SU-DHL-6 (cell line): Measurements from ENCODE around the gene RELA.

ENCODE experiments used
- EZH2phosphoT487 ChIP-seq: fragments of 200-600 bp; sonication (generic), shearing (Covaris generic); conservative IDR thresholded peaks from 2 replicates; pipeline ENCODE4 v1.6.1; 2018; ENCODE audit warnings: mild to moderate bottlenecking, antibody characterized with exemption, low read length, moderate library complexity, mixed read lengths
- TF ChIP-seq, protein P1 (sequence below): fragments of 200-600 bp; sonication (generic); IDR thresholded peaks from one replicate; pipeline ENCODE4 v1.5.1; 2017; ENCODE audit warnings: antibody characterized with exemption, mild to moderate bottlenecking, low read length, moderate library complexity; ENCODE audit not compliant: insufficient read depth, poor library complexity, severe bottlenecking

DNA sequence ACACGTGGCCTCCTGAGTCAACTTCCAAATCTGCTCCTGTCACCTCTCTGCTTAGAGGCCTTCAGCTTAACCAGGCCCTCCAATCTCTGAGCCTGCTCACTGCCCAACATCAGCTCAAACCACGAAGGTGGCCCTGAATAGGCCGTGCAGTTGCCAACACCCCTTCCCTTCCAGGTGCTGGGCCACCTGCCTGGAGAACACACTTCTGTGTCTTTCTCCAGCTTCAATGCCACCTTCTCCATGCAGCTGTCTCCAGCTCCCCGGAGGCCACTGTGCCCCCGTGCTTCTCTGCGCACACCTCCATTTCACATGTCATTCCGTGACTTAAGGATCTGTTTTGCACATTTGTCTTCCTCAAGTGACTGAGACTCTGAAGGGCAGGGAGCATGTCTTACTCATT is 5.3 kb downstream of the RELA start:
- TF ChIP-seq, protein P1, sequence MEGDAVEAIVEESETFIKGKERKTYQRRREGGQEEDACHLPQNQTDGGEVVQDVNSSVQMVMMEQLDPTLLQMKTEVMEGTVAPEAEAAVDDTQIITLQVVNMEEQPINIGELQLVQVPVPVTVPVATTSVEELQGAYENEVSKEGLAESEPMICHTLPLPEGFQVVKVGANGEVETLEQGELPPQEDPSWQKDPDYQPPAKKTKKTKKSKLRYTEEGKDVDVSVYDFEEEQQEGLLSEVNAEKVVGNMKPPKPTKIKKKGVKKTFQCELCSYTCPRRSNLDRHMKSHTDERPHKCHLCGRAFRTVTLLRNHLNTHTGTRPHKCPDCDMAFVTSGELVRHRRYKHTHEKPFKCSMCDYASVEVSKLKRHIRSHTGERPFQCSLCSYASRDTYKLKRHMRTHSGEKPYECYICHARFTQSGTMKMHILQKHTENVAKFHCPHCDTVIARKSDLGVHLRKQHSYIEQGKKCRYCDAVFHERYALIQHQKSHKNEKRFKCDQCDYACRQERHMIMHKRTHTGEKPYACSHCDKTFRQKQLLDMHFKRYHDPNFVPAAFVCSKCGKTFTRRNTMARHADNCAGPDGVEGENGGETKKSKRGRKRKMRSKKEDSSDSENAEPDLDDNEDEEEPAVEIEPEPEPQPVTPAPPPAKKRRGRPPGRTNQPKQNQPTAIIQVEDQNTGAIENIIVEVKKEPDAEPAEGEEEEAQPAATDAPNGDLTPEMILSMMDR, result no peak
- no peak for TF ChIP-seq EZH2phosphoT487
